ENCODE data around the gene TAF1C.

TAF1C gene

GRCh38 chr16:84155771-84156170 lies 31.1 kb downstream of the TAF1C start:
- no peaks in the 10 kb centered on the region for H3K36me3 ChIP-seq (ENCODE audit: control insufficient read depth, insufficient read depth, low read length)
- no peak for DNase-seq (ENCODE audit: extremely low read depth, insufficient read length)
- no peak for TF ChIP-seq CTCF (IDR thresholded peaks at IDR 0.05; ENCODE audit: insufficient read depth, low read length, poor library complexity, severe bottlenecking)
- H3K27me3 ChIP-seq (replicated peaks; ENCODE audit: control insufficient read depth, insufficient read depth, low read length) = peaks cover 1% of the 10 kb centered on the region
- H3K4me3 ChIP-seq (replicated peaks; ENCODE audit: low read depth, low read length) = no peak overlapping the region

DNA sequence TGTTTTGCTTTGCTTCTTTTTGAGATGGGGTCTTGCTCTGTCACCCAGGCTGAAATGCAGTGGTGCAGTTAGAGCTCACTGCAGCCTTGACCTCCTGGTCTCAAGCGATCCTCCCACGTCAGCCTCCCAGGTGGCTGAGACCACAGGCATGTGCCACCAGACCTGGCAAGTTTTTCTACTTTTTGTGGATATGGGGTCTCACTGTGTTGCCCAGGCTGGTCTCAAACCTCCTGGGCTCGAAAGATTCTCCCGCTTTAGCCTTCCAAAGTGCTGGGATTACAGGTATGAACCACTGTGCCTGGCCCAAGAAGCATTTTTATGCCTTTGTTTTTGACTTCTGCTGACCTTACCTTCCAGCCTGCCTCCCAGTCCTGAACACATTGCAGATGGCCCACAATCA lies 31.6 kb downstream of the TAF1C start:
- DNase-seq (ENCODE audit: extremely low read depth, insufficient read length) = no peak
- TF ChIP-seq CTCF (IDR thresholded peaks at IDR 0.05; ENCODE audit: insufficient read depth, low read length, poor library complexity, severe bottlenecking) = no peak
- H3K27me3 ChIP-seq (replicated peaks; ENCODE audit: control insufficient read depth, insufficient read depth, low read length) = peaks cover 1% of the 10 kb centered on the region

DNA sequence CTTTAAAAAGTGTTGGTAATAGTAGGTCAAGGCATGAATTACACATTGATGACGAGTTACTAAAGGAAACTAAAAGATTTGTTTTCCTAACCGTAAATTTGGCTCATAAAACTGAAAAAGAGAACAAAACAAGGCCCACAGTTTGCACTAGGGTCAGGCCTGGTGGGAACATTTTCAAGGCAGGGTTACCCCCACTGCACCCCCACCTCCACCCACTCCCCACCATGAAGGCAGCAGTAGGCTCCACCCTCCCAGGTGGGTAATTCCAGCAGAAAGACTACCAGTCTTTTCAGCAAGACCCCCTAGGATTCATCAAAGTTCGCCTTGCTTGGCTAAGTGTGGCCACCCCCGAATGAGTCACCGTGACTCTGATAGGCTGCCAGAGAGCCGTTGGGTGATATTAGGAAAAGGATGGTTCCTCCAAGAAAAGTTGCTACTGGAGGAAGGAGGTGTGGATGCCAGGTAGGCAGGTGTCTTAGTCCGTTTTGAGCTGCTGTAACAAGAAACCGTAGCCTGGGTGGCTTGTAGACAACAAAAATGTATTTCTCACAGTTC lies 33.1 kb downstream of the TAF1C start:
- no peaks in the 10 kb centered on the region for H3K36me3 ChIP-seq (ENCODE audit: control insufficient read depth, insufficient read depth, low read length)
- H3K4me3 ChIP-seq (replicated peaks; ENCODE audit: low read depth, low read length) = no peak overlapping the region
- no peak for DNase-seq (ENCODE audit: extremely low read depth, insufficient read length)
- TF ChIP-seq CTCF (IDR thresholded peaks at IDR 0.05; ENCODE audit: insufficient read depth, low read length, poor library complexity, severe bottlenecking) = no peak
- H3K27me3 ChIP-seq (replicated peaks; ENCODE audit: control insufficient read depth, insufficient read depth, low read length) = peaks cover 1% of the 10 kb centered on the region

More for the DNA sequence above, 31.6 kb downstream of the TAF1C start:
- Histone ChIP-seq H3K36me3 (ENCODE audit: control insufficient read depth, insufficient read depth, low read length) (no peaks in the 10 kb centered on the region), H3K4me3 (replicated peaks; ENCODE audit: low read depth, low read length) (no peak overlapping the region)

DNA sequence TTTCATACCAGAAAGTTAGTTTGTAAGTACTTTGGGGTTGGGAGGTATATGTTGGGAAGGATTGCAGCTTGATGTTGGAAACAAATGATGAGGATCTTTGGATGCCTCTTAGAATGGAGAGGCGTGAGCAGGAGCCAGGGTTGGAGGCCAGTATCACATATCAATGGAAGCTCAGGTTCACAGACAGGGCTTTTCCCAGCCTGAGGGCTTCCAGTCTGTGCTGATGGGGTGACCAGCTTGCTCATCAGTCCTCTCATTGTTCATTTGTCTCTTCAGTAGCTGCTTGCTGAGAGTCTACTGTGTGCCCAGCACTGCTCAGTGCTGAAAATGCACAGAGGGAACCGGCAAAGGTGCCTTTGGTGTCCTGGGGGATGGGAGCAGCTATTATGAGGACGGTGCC lies 35.9 kb downstream of the TAF1C start:
- peaks cover 1% of the 10 kb centered on the region for H3K27me3 ChIP-seq (replicated peaks; ENCODE audit: control insufficient read depth, insufficient read depth, low read length)
- no peaks in the 10 kb centered on the region for H3K36me3 ChIP-seq (ENCODE audit: control insufficient read depth, insufficient read depth, low read length)
- TF ChIP-seq CTCF (IDR thresholded peaks at IDR 0.05; ENCODE audit: insufficient read depth, low read length, poor library complexity, severe bottlenecking) = no peak
- H3K4me3 ChIP-seq (replicated peaks; ENCODE audit: low read depth, low read length) = no peak overlapping the region
- DNase-seq (ENCODE audit: extremely low read depth, insufficient read length) = no peak

GRCh38 chr16:84144859-84145639 lies 41.8 kb downstream of the TAF1C start, which contains the start of the genes DNAAF1 and HSDL1:
TSS of gene DNAAF1 (plus strand) at chr16:84145308. CDS start at chr16:84145441, 133 bp downstream.
TSS of gene HSDL1 (minus strand) at chr16:84145177. CDS start at chr16:84131321, 13,856 bp downstream.
- peak; percentile 7 for TF ChIP-seq CTCF (IDR thresholded peaks at IDR 0.05; ENCODE audit: insufficient read depth, low read length, poor library complexity, severe bottlenecking)
- Histone ChIP-seq H3K4me3 (replicated peaks; ENCODE audit: low read depth, low read length) (peak within 1 kb of the TSS; percentile 88), H3K36me3 (ENCODE audit: control insufficient read depth, insufficient read depth, low read length) (no peaks in the 10 kb centered on the region), H3K27me3 (replicated peaks; ENCODE audit: control insufficient read depth, insufficient read depth, low read length) (no peaks in the 10 kb centered on the region)
- DNase-seq (ENCODE audit: extremely low read depth, insufficient read length) = peak; percentile 92
